Transverse colon (tissue), 4 donors: ENCODE measurements around the gene TCF7L2. TPM values are rescaled to one million over a fixed set of nuclear protein-coding genes. Genes with fewer than 3 reads are reported as not detected.

ENCODE experiments used
- DNase-seq: peaks from one replicate; pipeline ENCODE4 v3.0.0-alpha.2; 2019
- H3K27ac ChIP-seq, 4 donors: fragments of 200-600 bp; sonication (generic); 2 replicates each; pipeline ENCODE4 v1.5.1; 2016 to 2018; ENCODE audit warnings: inconsistent platforms in 4 of 4
- H3K27me3 ChIP-seq: fragments of 200-600 bp; sonication (generic); 2 replicates; pipeline ENCODE4 v1.5.1; 2017; ENCODE audit warnings: inconsistent platforms
- H3K36me3 ChIP-seq, 4 donors: fragments of 200-600 bp; sonication (generic); 2 replicates each; pipeline ENCODE4 v1.5.1; 2017 to 2019; ENCODE audit warnings: inconsistent platforms in 4 of 4
- H3K4me1 ChIP-seq, 4 donors: fragments of 200-600 bp; sonication (generic); 2 replicates each; pipeline ENCODE4 v1.5.1; 2017 to 2020; ENCODE audit warnings: inconsistent platforms in 4 of 4
- H3K4me3 ChIP-seq, 4 donors: fragments of 200-600 bp; sonication (generic); 1 replicate in 1 of 4; 2 replicates in 3 of 4; pipeline versions ENCODE4 v1.5.1 to v1.6.1; 2017 to 2019; ENCODE audit warnings: inconsistent platforms in 4 of 4
- H3K9me3 ChIP-seq, 2 donors: fragments of 200-600 bp; sonication (generic); 2 replicates each; pipeline ENCODE4 v1.5.1; 2017 to 2019; ENCODE audit warnings: inconsistent platforms in 2 of 2
- EP300 ChIP-seq: sonication (generic); formaldehyde crosslinking; IDR thresholded peaks from one replicate; pipeline ENCODE4 v1.6.1; 2017; ENCODE audit warnings: antibody characterized with exemption, low read depth
- POLR2A ChIP-seq: fragments of 450-650 bp; IDR thresholded peaks from one replicate; pipeline ENCODE4 v1.6.1; 2016; ENCODE audit warnings: antibody characterized with exemption, mild to moderate bottlenecking, moderate library complexity
- POLR2AphosphoS5 ChIP-seq, 3 donors: sonication (generic); formaldehyde crosslinking; IDR thresholded peaks; one replicate each; pipeline ENCODE4 v1.6.1; 2016; ENCODE audit warnings: antibody characterized with exemption in 3 of 3
- WGBS, 2 donors: methylation state at CpG; one replicate each; pipeline ENCODE4 v1.1.5; 2018; ENCODE audit warnings: low coverage in 1 of 2; 5-methylcytosine and 5-hydroxymethylcytosine counted together
- in situ Hi-C, 4 donors: fragments of 200-750 bp; cut with MboI; loops; one replicate each; pipeline versions ENCODE4 v1.15.0 to v1.15.1; 2017; ENCODE audit warnings: low sequenced_read_pairs in 3 of 4, low pct_ligation_motif_present in 1 of 4, low pct_unique_long_range_greater_than_20kb in 1 of 4
- intact Hi-C: fragments of 100-400 bp; cut with DNase I; formaldehyde crosslinking; loops from one replicate; pipeline ENCODE4 v1.15.1; 2023; ENCODE audit warnings: low total_unique reads
- total RNA-seq, 4 donors: library from RNA; depleted of rRNA; stranded (reverse); fragments of >200 nt; gene quantifications; one replicate each; pipeline ENCODE4 v1.1.0, GENCODE V29; 2016
- TF ChIP-seq, protein P1 (sequence below), 5 experiments: fragments of 200-600 bp in 3 of 5; fragments of 450-650 bp in 2 of 5; sonication (generic) in 3 of 5; IDR thresholded peaks; 1 replicate in 2 of 5; 2 replicates in 3 of 5; pipeline ENCODE4 v1.5.1; 2016 to 2017; ENCODE audit warnings: antibody characterized with exemption in 5 of 5, inconsistent platforms in 3 of 5, mild to moderate bottlenecking in 2 of 5, moderate library complexity in 1 of 5

The TCF7L2 gene
- total RNA-seq, 4 donors from 2014 or later = 84.6 to 249 (median 137) TPM

GRCh38 chr10:113161066-113161465 lies 211.0 kb downstream of the TCF7L2 start:
- peaks cover 0 to 14% (median 0%) of the 10 kb centered on the region in 4 donors for H3K4me1 ChIP-seq
- DNase-seq = no peak
- H3K27ac ChIP-seq = no peak overlapping the region
- no peaks in the 10 kb centered on the region for H3K9me3 ChIP-seq
- no peaks in the 10 kb centered on the region for H3K27me3 ChIP-seq
- in situ Hi-C loops = no loop called here
- H3K4me3 ChIP-seq = no peak overlapping the region
- WGBS, 2 donors = 82 to 86% methylated on average over 6 of the region's 6 CpGs
- peaks cover 0 to 39% (median 10%) of the 10 kb centered on the region in 4 donors for H3K36me3 ChIP-seq
- TF ChIP-seq POLR2AphosphoS5 (IDR thresholded peaks at IDR 0.05) (no peak), EP300 (no peak), POLR2A (no peak)
- TF ChIP-seq, protein P1, sequence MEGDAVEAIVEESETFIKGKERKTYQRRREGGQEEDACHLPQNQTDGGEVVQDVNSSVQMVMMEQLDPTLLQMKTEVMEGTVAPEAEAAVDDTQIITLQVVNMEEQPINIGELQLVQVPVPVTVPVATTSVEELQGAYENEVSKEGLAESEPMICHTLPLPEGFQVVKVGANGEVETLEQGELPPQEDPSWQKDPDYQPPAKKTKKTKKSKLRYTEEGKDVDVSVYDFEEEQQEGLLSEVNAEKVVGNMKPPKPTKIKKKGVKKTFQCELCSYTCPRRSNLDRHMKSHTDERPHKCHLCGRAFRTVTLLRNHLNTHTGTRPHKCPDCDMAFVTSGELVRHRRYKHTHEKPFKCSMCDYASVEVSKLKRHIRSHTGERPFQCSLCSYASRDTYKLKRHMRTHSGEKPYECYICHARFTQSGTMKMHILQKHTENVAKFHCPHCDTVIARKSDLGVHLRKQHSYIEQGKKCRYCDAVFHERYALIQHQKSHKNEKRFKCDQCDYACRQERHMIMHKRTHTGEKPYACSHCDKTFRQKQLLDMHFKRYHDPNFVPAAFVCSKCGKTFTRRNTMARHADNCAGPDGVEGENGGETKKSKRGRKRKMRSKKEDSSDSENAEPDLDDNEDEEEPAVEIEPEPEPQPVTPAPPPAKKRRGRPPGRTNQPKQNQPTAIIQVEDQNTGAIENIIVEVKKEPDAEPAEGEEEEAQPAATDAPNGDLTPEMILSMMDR (IDR thresholded peaks at IDR 0.05) = no peak
- intact Hi-C loops = no loop called here

DNA sequence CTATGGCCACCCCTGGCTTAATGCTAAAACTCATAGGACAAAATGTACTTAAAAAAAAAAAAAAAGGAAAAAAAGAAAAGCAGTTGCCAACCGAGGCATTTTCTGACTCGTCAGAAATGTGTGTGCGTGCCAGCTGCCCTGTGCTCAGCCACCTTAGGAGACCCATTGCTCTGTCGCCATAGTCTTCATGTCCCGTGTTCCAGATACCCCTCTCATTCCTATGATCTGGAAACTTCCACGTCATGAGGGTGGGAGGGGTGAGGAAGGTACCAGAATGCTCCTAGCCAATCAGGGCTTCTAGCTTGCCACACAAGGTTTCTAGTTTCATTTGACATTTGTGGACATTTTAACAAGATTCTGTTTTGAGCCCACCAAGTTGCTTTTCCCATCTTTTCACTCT lies 212.9 kb downstream of the TCF7L2 start:
- no peaks in the 10 kb centered on the region for H3K27me3 ChIP-seq
- H3K4me1 ChIP-seq = peaks cover 0 to 14% (median 0%) of the 10 kb centered on the region in 4 donors
- no peak for DNase-seq
- TF ChIP-seq EP300 (no peak), POLR2AphosphoS5 (IDR thresholded peaks at IDR 0.05) (peak in 2 of 3 donors; percentile 5 to 12)
- TF ChIP-seq, protein P1 (IDR thresholded peaks at IDR 0.05) = no peak
- H3K36me3 ChIP-seq = peaks cover 0 to 30% (median 6%) of the 10 kb centered on the region in 4 donors
- WGBS, 2 donors = 79 to 85% methylated on average over 6 of the region's 6 CpGs
- in situ Hi-C loops (no loop called here), intact Hi-C loops (no loop called here)
- H3K9me3 ChIP-seq = no peaks in the 10 kb centered on the region
- peak overlapping the region in 3 of 4 donors; percentile 33 to 62 (median 55) for H3K27ac ChIP-seq
- H3K4me3 ChIP-seq = no peak overlapping the region

GRCh38 chr10:113165673-113166072 lies 215.6 kb downstream of the TCF7L2 start:
- Histone ChIP-seq H3K4me3 (no peak overlapping the region), H3K9me3 (no peaks in the 10 kb centered on the region), H3K27me3 (no peaks in the 10 kb centered on the region), H3K4me1 (peaks cover 0 to 8% (median 0%) of the 10 kb centered on the region in 4 donors), H3K36me3 (peaks cover 0 to 12% (median 4%) of the 10 kb centered on the region in 4 donors), H3K27ac (no peak overlapping the region)
- in situ Hi-C loops (no loop called here), intact Hi-C loops (no loop called here)
- WGBS, 2 donors = 86 to 90% methylated on average over 13 to 20 of the region's 20 CpGs
- no peak for DNase-seq
- TF ChIP-seq, protein P1 (IDR thresholded peaks at IDR 0.05) = no peak
- TF ChIP-seq POLR2AphosphoS5 (IDR thresholded peaks at IDR 0.05) (no peak), POLR2A (no peak), EP300 (no peak)

DNA sequence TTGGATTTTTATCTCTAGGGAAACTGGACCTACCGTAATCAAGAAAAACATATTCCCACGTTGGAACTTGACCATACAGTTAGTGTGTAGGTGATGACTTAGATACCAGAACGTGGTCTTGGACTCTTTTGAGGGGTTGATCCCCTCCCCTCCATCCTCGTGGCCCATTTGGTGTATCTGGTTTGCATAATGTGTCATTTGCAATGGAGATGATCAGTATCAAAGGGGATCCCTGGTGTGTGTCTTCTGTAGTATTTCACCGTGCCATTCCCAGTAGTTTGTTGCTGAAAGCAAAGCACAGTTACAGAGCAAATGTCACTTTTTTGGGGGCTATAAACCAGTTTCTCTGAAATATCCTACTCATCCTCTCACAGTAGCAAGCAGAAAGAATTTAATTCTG lies 217.7 kb downstream of the TCF7L2 start:
- in situ Hi-C loops = no loop called here
- H3K9me3 ChIP-seq = no peaks in the 10 kb centered on the region

More for the DNA sequence above, 217.7 kb downstream of the TCF7L2 start:
- no peak for TF ChIP-seq POLR2A
- TF ChIP-seq EP300 = no peak
- TF ChIP-seq, protein P1 (IDR thresholded peaks at IDR 0.05) = no peak
- no peak for TF ChIP-seq POLR2AphosphoS5 (IDR thresholded peaks at IDR 0.05)
- WGBS, 2 donors = 64 to 83% methylated on average over 2 to 5 of the region's 5 CpGs
- no peaks in the 10 kb centered on the region for H3K27me3 ChIP-seq
- no peak overlapping the region for H3K27ac ChIP-seq
- peaks cover 0 to 4% (median 0%) of the 10 kb centered on the region in 4 donors for H3K4me1 ChIP-seq
- intact Hi-C loops = no loop called here
- DNase-seq = no peak
- no peak overlapping the region for H3K4me3 ChIP-seq
- peaks cover 0 to 5% (median 0%) of the 10 kb centered on the region in 4 donors for H3K36me3 ChIP-seq
